Panc1 (cell line): ENCODE measurements around the gene TLE5.

Experiments
- CTCF ChIP-seq: fragments of 450-650 bp; IDR thresholded peaks from 2 replicates; pipeline ENCODE4 v1.5.1; 2017; ENCODE audit warnings: mild to moderate bottlenecking
- POLR2AphosphoS5 ChIP-seq: IDR thresholded peaks from 2 replicates; pipeline ENCODE4 v1.6.1; 2012; ENCODE audit warnings: mild to moderate bottlenecking, low read depth, low read length, moderate library complexity
- REST ChIP-seq, 2 experiments: IDR thresholded peaks; 2 replicates each; pipeline ENCODE4 v1.6.1; 2011 to 2012; ENCODE audit warnings: low read depth in 2 of 2, control low read depth in 1 of 2, low read length in 1 of 2, mild to moderate bottlenecking in 1 of 2, moderate library complexity in 1 of 2; ENCODE audit not compliant: insufficient read depth in 1 of 2
- TCF7L2 ChIP-seq: IDR thresholded peaks from 2 replicates; pipeline ENCODE4 v1.6.1; 2011; ENCODE audit warnings: mild to moderate bottlenecking, low read depth, low read length, inconsistent platforms

DNA sequence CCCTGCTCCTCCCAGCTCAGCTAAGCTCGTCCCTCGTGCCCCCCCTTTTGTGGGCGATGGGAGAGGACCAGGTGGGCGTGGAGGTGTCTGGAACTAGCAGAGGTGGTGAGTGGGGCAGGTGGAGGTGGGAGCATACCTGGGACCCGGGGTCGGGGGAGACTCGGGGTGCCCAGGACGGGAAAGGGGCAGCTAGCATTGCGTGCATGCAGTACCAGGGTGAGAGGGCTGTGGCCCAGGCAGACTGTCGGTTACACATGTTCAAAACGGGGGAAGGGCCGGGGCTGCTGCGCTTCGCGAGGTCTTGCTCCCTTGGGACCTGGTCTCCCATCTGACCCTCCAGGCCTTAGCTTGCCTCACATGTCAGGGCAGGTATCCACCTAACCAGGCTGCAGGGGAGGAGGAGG, 9.1 kb downstream of the TLE5 start:
- no peak for TF ChIP-seq CTCF
- no peak for TF ChIP-seq POLR2AphosphoS5
- no peak for TF ChIP-seq REST (IDR thresholded peaks at IDR 0.05; ENCODE audit: insufficient read depth in 1 of 2, low read depth in 2 of 2, low read length in 1 of 2)
- TF ChIP-seq TCF7L2: no peak
